HG02623 (cell line): Measurements from ENCODE around the gene GADD45B.
"Not testable (repeated sequence)": the region's sequence is repeated elsewhere in the genome, so short reads cannot be mapped to it uniquely, and the experiment has no call there.

Source experiments
- ATAC-seq: cut with Tn5 transposase; IDR thresholded peaks from one replicate; pipeline ENCODE4 v1.9.1; 2021; ENCODE audit warnings: moderate library complexity; ENCODE audit not compliant: unreplicated experiment

Gene GADD45B

GRCh38 chr19:2468596-2468995 is 7.3 kb upstream of the GADD45B start:
- no peak for ATAC-seq

- no peak for ATAC-seq
Measured at GRCh38 chr19:2469102-2469914, 6.6 kb upstream of the GADD45B start.

- not testable (repeated sequence) for ATAC-seq
Measured at GRCh38 chr19:2469915-2470200, 6.1 kb upstream of the GADD45B start.

- peak; percentile 20 for ATAC-seq
Measured at GRCh38 chr19:2474232-2475017, 1.5 kb upstream of the GADD45B start.

- ATAC-seq = peak; percentile 3
Measured at GRCh38 chr19:2475018-2475701, 767 bp upstream of the GADD45B start.

- peak; percentile 11 for ATAC-seq
Measured at GRCh38 chr19:2476451-2477140, 669 bp downstream of the GADD45B start.

- no peak for ATAC-seq
Measured at GRCh38 chr19:2477141-2477710, 1.3 kb downstream of the GADD45B start.

- no peak for ATAC-seq
Measured at GRCh38 chr19:2477732-2478191, 1.8 kb downstream of the GADD45B start.

- no peak for ATAC-seq
Measured at GRCh38 chr19:2478278-2478755, 2.4 kb downstream of the GADD45B start.

- ATAC-seq = no peak
Measured at GRCh38 chr19:2478756-2479555, 3.0 kb downstream of the GADD45B start.

GRCh38 chr19:2479556-2480194 is 3.7 kb downstream of the GADD45B start:
- ATAC-seq = no peak

GRCh38 chr19:2481466-2481865 is 5.5 kb downstream of the GADD45B start:
- ATAC-seq = no peak

- no peak for ATAC-seq
Measured at GRCh38 chr19:2482354-2483038, 6.6 kb downstream of the GADD45B start.

GRCh38 chr19:2483084-2483483 is 7.2 kb downstream of the GADD45B start:
- no peak for ATAC-seq

- no peak for ATAC-seq
Measured at GRCh38 chr19:2483484-2484151, 7.7 kb downstream of the GADD45B start.

GRCh38 chr19:2484178-2484937 is 8.4 kb downstream of the GADD45B start:
- no peak for ATAC-seq

GRCh38 chr19:2485428-2485827 is 9.5 kb downstream of the GADD45B start:
- ATAC-seq = no peak
